NCI-H446 (cell line): Measurements from ENCODE around the gene BOK.

Experiments
- DNase-seq, 2 experiments: peaks; one replicate each; lab custom pipeline; 2025; lab: John Stamatoyannopoulos, UW

Gene BOK

GRCh38 chr2:241538838-241539615, 19.5 kb upstream of the BOK start:
- DNase-seq: no peak

- DNase-seq: no peak
Observed at GRCh38 chr2:241539616-241540374, 18.8 kb upstream of the BOK start.

GRCh38 chr2:241540401-241540770, 18.2 kb upstream of the BOK start:
- DNase-seq: no peak

GRCh38 chr2:241540771-241541561, 17.6 kb upstream of the BOK start:
- no peak for DNase-seq

GRCh38 chr2:241541564-241542277, 16.8 kb upstream of the BOK start:
- DNase-seq: no peak

- no peak for DNase-seq
Observed at GRCh38 chr2:241542278-241542605, 16.3 kb upstream of the BOK start.

GRCh38 chr2:241545106-241545505, 13.4 kb upstream of the BOK start:
- no peak for DNase-seq

- no peak for DNase-seq
Observed at GRCh38 chr2:241545523-241546473, 12.7 kb upstream of the BOK start.

- no peak for DNase-seq
Observed at GRCh38 chr2:241546771-241547498, 11.6 kb upstream of the BOK start.

GRCh38 chr2:241547781-241548450, 10.6 kb upstream of the BOK start:
- no peak for DNase-seq

GRCh38 chr2:241548451-241548835, 10.1 kb upstream of the BOK start:
- DNase-seq: no peak

GRCh38 chr2:241550616-241551580, 7.6 kb upstream of the BOK start:
- DNase-seq: no peak

GRCh38 chr2:241551599-241551997, 6.9 kb upstream of the BOK start:
- no peak for DNase-seq

- no peak for DNase-seq
Observed at GRCh38 chr2:241551998-241552737, 6.4 kb upstream of the BOK start.

- no peak for DNase-seq
Observed at GRCh38 chr2:241553512-241553830, 5.1 kb upstream of the BOK start.

GRCh38 chr2:241553981-241554380, 4.6 kb upstream of the BOK start:
- no peak for DNase-seq

GRCh38 chr2:241554610-241555322, 3.8 kb upstream of the BOK start:
- DNase-seq: no peak
